ENCODE results near the gene DLGAP4.

The DLGAP4 gene

GRCh38 chr20:36532822-36533221 is 226.7 kb downstream of the DLGAP4 start:
- Histone ChIP-seq H3K27me3 (replicated peaks; ENCODE audit: control insufficient read depth, insufficient read depth, low read length) (no peaks in the 10 kb centered on the region), H3K4me3 (replicated peaks; ENCODE audit: low read depth, low read length) (no peak overlapping the region), H3K36me3 (ENCODE audit: control insufficient read depth, insufficient read depth, low read length) (peaks cover 4% of the 10 kb centered on the region)
- DNase-seq (ENCODE audit: extremely low read depth, insufficient read length): no peak
- no peak for TF ChIP-seq CTCF (IDR thresholded peaks at IDR 0.05; ENCODE audit: insufficient read depth, low read length, poor library complexity, severe bottlenecking)

GRCh38 chr20:36538026-36538722 is 232.0 kb downstream of the DLGAP4 start:
- Histone ChIP-seq H3K27me3 (replicated peaks; ENCODE audit: control insufficient read depth, insufficient read depth, low read length) (no peaks in the 10 kb centered on the region), H3K4me3 (replicated peaks; ENCODE audit: low read depth, low read length) (no peak overlapping the region), H3K36me3 (ENCODE audit: control insufficient read depth, insufficient read depth, low read length) (no peaks in the 10 kb centered on the region)
- no peak for TF ChIP-seq CTCF (IDR thresholded peaks at IDR 0.05; ENCODE audit: insufficient read depth, low read length, poor library complexity, severe bottlenecking)
- DNase-seq (ENCODE audit: extremely low read depth, insufficient read length): no peak

DNA sequence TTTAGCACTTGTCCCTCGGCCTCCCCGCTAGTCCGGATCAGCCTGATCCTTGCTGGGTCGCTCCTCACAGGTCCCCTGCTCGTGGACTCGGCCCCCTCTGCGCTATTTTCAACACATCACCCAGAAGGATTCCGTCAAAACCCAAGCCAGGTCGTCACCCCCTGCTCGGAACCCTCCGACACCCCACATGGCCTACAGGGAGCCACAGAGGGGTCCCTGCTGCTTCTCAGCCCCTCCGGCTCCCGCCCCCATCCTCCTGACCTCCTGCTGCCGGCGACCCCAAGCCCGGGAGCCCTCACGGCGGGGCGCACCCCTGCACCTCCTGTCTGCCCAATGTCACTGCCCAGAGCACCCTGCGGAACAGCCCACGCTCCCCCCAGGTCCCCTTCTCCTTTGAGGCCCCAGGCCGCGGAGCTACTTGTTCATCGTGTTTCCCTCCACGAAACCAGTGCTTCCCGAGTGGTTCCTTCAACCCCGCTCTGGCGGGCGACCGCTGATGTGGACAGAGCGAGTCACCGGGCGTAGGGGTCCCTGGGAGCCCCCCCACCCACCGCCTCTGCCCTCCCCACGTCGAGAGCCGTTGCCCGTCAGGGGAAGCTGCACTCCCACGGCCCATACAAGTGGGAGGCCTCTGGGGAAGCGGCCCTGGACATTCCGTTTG is 234.5 kb downstream of the DLGAP4 start:
- Histone ChIP-seq H3K4me3 (replicated peaks; ENCODE audit: low read depth, low read length) (peak overlapping the region; percentile 68), H3K27me3 (replicated peaks; ENCODE audit: control insufficient read depth, insufficient read depth, low read length) (no peaks in the 10 kb centered on the region), H3K36me3 (ENCODE audit: control insufficient read depth, insufficient read depth, low read length) (no peaks in the 10 kb centered on the region)
- no peak for DNase-seq (ENCODE audit: extremely low read depth, insufficient read length)
- TF ChIP-seq CTCF (IDR thresholded peaks at IDR 0.05; ENCODE audit: insufficient read depth, low read length, poor library complexity, severe bottlenecking): no peak

GRCh38 chr20:36541227-36541767 is 235.2 kb downstream of the DLGAP4 start, which contains the start of gene MYL9:
Gene MYL9, plus strand, starts transcription at chr20:36541519. Its CDS starts 3,366 bp downstream, at chr20:36544885.
- no peak for TF ChIP-seq CTCF (IDR thresholded peaks at IDR 0.05; ENCODE audit: insufficient read depth, low read length, poor library complexity, severe bottlenecking)
- DNase-seq (ENCODE audit: extremely low read depth, insufficient read length): peak; percentile 44
- H3K4me3 ChIP-seq (replicated peaks; ENCODE audit: low read depth, low read length): peak within 1 kb of the TSS; percentile 68

GRCh38 chr20:36541768-36542488 is 235.8 kb downstream of the DLGAP4 start:
- Histone ChIP-seq H3K36me3 (ENCODE audit: control insufficient read depth, insufficient read depth, low read length) (no peaks in the 10 kb centered on the region), H3K4me3 (replicated peaks; ENCODE audit: low read depth, low read length) (peak overlapping the region; percentile 68), H3K27me3 (replicated peaks; ENCODE audit: control insufficient read depth, insufficient read depth, low read length) (no peaks in the 10 kb centered on the region)
- TF ChIP-seq CTCF (IDR thresholded peaks at IDR 0.05; ENCODE audit: insufficient read depth, low read length, poor library complexity, severe bottlenecking): peak; percentile 57
- no peak for DNase-seq (ENCODE audit: extremely low read depth, insufficient read length)

More at GRCh38 chr20:36541227-36541767, 235.2 kb downstream of the DLGAP4 start, which contains the start of gene MYL9:
- H3K36me3 ChIP-seq (ENCODE audit: control insufficient read depth, insufficient read depth, low read length): no peaks in the 10 kb centered on the region
- H3K27me3 ChIP-seq (replicated peaks; ENCODE audit: control insufficient read depth, insufficient read depth, low read length): no peaks in the 10 kb centered on the region
